Stimulated activated naive CD8-positive, alpha-beta T cell treated with anti-CD3 and anti-CD28 coated beads, Interleukin-15, Interleukin-2, amounts not matched to agents 100 U/mL and 50 U/mL, for 24 hours (primary cell): ENCODE measurements around the gene IPO8.
A peak's percentile ranks its signal among the peaks of the same experiment; 100 is the strongest.
"Not testable (repeated sequence)": the region's sequence is repeated elsewhere in the genome, so short reads cannot be mapped to it uniquely, and the experiment has no call there.

ENCODE experiments used
- ATAC-seq: fragments of 150-1000 bp; cut with Tn5 transposase; one replicate; pipeline ENCODE4 v1.10.0; 2021
- DNase-seq: peaks from one replicate; pipeline ENCODE4 v3.0.0; 2021

IPO8 gene

GRCh38 chr12:30687265-30687986 lies 8.2 kb downstream of the IPO8 start:
- DNase-seq (no peak), ATAC-seq (no peak)

- DNase-seq: no peak
- no peak for ATAC-seq
Measured at GRCh38 chr12:30679241-30679640, 16.4 kb downstream of the IPO8 start.

- no peak for ATAC-seq
Measured at GRCh38 chr12:30678221-30678620, 17.4 kb downstream of the IPO8 start.

GRCh38 chr12:30661210-30661609 lies 34.5 kb downstream of the IPO8 start:
- ATAC-seq (no peak), DNase-seq (no peak)

More at GRCh38 chr12:30678221-30678620, 17.4 kb downstream of the IPO8 start:
- no peak for DNase-seq

- ATAC-seq (peak; percentile 72), DNase-seq (no peak)
Measured at GRCh38 chr12:30652034-30652696, 43.5 kb downstream of the IPO8 start.

- ATAC-seq (no peak), DNase-seq (no peak)
Measured at GRCh38 chr12:30646821-30647220, 48.8 kb downstream of the IPO8 start.

GRCh38 chr12:30643366-30643765 lies 52.3 kb downstream of the IPO8 start:
- ATAC-seq: no peak
- DNase-seq: no peak

- DNase-seq (no peak), ATAC-seq (no peak)
Measured at GRCh38 chr12:30640392-30640791, 55.3 kb downstream of the IPO8 start.

- no peak for DNase-seq
- no peak for ATAC-seq
Measured at GRCh38 chr12:30635385-30635784, 60.3 kb downstream of the IPO8 start.

- no peak for DNase-seq
- ATAC-seq: no peak
Measured at GRCh38 chr12:30631740-30632139, 63.9 kb downstream of the IPO8 start.

GRCh38 chr12:30630979-30631285 lies 64.7 kb downstream of the IPO8 start:
- DNase-seq (no peak), ATAC-seq (no peak)

- DNase-seq (no peak), ATAC-seq (no peak)
Measured at GRCh38 chr12:30630076-30630978, 65.3 kb downstream of the IPO8 start.

- ATAC-seq: no peak
- DNase-seq: no peak
Measured at GRCh38 chr12:30626847-30627246, 68.8 kb downstream of the IPO8 start.

- no peak for ATAC-seq
- DNase-seq: no peak
Measured at GRCh38 chr12:30624009-30624408, 71.7 kb downstream of the IPO8 start.

GRCh38 chr12:30622509-30622908 lies 73.2 kb downstream of the IPO8 start:
- peak; percentile 81 for ATAC-seq
- DNase-seq: no peak

GRCh38 chr12:30621663-30622241 lies 73.9 kb downstream of the IPO8 start:
- not testable (repeated sequence) for DNase-seq, ATAC-seq

GRCh38 chr12:30617346-30618016 lies 78.2 kb downstream of the IPO8 start:
- ATAC-seq: no peak
- DNase-seq: no peak

GRCh38 chr12:30614031-30614430 lies 81.6 kb downstream of the IPO8 start:
- no peak for DNase-seq
- ATAC-seq: no peak

GRCh38 chr12:30613119-30613830 lies 82.4 kb downstream of the IPO8 start:
- no peak for DNase-seq
- no peak for ATAC-seq

- no peak for ATAC-seq
- no peak for DNase-seq
Measured at GRCh38 chr12:30610718-30611117, 85.0 kb downstream of the IPO8 start.

GRCh38 chr12:30609819-30610218 lies 85.8 kb downstream of the IPO8 start:
- ATAC-seq, DNase-seq: not testable (repeated sequence)
